HEK293 (cell line): Measurements from ENCODE around the gene JAM2.

Source experiments
- BCL6B ChIP-seq: fragments of 450-650 bp; formaldehyde crosslinking; IDR thresholded peaks from 2 replicates; pipeline ENCODE4 v1.5.1; 2017; ENCODE audit warnings: missing biosample characterization, missing genetic modification characterization
- GLIS2 ChIP-seq: fragments of 450-650 bp; formaldehyde crosslinking; IDR thresholded peaks from 2 replicates; pipeline ENCODE4 v1.5.1; 2016; ENCODE audit warnings: missing biosample characterization, missing genetic modification characterization
- PRDM10 ChIP-seq: fragments of 450-650 bp; formaldehyde crosslinking; IDR thresholded peaks from 2 replicates; pipeline ENCODE4 v1.5.1; 2016; ENCODE audit warnings: missing biosample characterization, missing genetic modification characterization
- REST ChIP-seq: fragments of 450-650 bp; formaldehyde crosslinking; IDR thresholded peaks from 2 replicates; pipeline ENCODE4 v1.5.1; 2016; ENCODE audit warnings: missing biosample characterization, missing genetic modification characterization
- ZBTB11 ChIP-seq: fragments of 450-650 bp; formaldehyde crosslinking; conservative IDR thresholded peaks from 2 replicates; pipeline ENCODE4 v1.5.1; 2016; ENCODE audit warnings: low read depth, missing biosample characterization, missing genetic modification characterization
- ZBTB49 ChIP-seq: fragments of 450-650 bp; formaldehyde crosslinking; IDR thresholded peaks from 2 replicates; pipeline ENCODE4 v1.5.1; 2016; ENCODE audit warnings: missing biosample characterization, missing genetic modification characterization, low read depth
- ZEB2 ChIP-seq: fragments of 450-650 bp; formaldehyde crosslinking; IDR thresholded peaks from 2 replicates; pipeline ENCODE4 v1.5.1; 2016; ENCODE audit warnings: missing biosample characterization, missing genetic modification characterization
- ZNF121 ChIP-seq: fragments of 450-650 bp; formaldehyde crosslinking; IDR thresholded peaks from 2 replicates; pipeline ENCODE4 v1.5.1; 2016; ENCODE audit warnings: missing biosample characterization, missing genetic modification characterization
- ZNF175 ChIP-seq: fragments of 450-650 bp; formaldehyde crosslinking; IDR thresholded peaks from 2 replicates; pipeline ENCODE4 v1.5.1; 2016; ENCODE audit warnings: missing biosample characterization, missing genetic modification characterization
- ZNF2 ChIP-seq: fragments of 450-650 bp; formaldehyde crosslinking; IDR thresholded peaks from 2 replicates; pipeline ENCODE4 v1.5.1; 2016; ENCODE audit warnings: missing biosample characterization, missing genetic modification characterization
- ZNF202 ChIP-seq: fragments of 450-650 bp; formaldehyde crosslinking; IDR thresholded peaks from 2 replicates; pipeline ENCODE4 v1.5.1; 2016; ENCODE audit warnings: missing biosample characterization, missing genetic modification characterization, borderline replicate concordance
- ZNF223 ChIP-seq: fragments of 450-650 bp; formaldehyde crosslinking; IDR thresholded peaks from 2 replicates; pipeline ENCODE4 v1.5.1; 2016; ENCODE audit warnings: missing biosample characterization, missing genetic modification characterization
- ZNF391 ChIP-seq: fragments of 450-650 bp; formaldehyde crosslinking; IDR thresholded peaks from 2 replicates; pipeline ENCODE4 v1.5.1; 2016; ENCODE audit warnings: low read depth, missing biosample characterization, missing genetic modification characterization, borderline replicate concordance
- ZNF423 ChIP-seq: fragments of 450-650 bp; formaldehyde crosslinking; IDR thresholded peaks from 2 replicates; pipeline ENCODE4 v1.5.1; 2016; ENCODE audit warnings: missing biosample characterization, missing genetic modification characterization
- ZNF488 ChIP-seq: fragments of 450-650 bp; formaldehyde crosslinking; IDR thresholded peaks from 2 replicates; pipeline ENCODE4 v1.5.1; 2016; ENCODE audit warnings: missing biosample characterization, missing genetic modification characterization
- ZNF501 ChIP-seq: fragments of 450-650 bp; formaldehyde crosslinking; IDR thresholded peaks from 2 replicates; pipeline ENCODE4 v1.5.1; 2016; ENCODE audit warnings: missing biosample characterization, missing genetic modification characterization
- ZNF610 ChIP-seq: fragments of 450-650 bp; formaldehyde crosslinking; IDR thresholded peaks from 2 replicates; pipeline ENCODE4 v1.5.1; 2016; ENCODE audit warnings: missing biosample characterization, missing genetic modification characterization, borderline replicate concordance
- ZNF623 ChIP-seq: fragments of 450-650 bp; formaldehyde crosslinking; IDR thresholded peaks from 2 replicates; pipeline ENCODE4 v1.5.1; 2016; ENCODE audit warnings: missing biosample characterization, missing genetic modification characterization
- ZNF660 ChIP-seq: fragments of 450-650 bp; IDR thresholded peaks from 2 replicates; pipeline ENCODE4 v1.5.1; 2018; ENCODE audit warnings: missing biosample characterization, mild to moderate bottlenecking, missing genetic modification characterization
- ZSCAN18 ChIP-seq: fragments of 450-650 bp; formaldehyde crosslinking; IDR thresholded peaks from 2 replicates; pipeline ENCODE4 v1.5.1; 2016; ENCODE audit warnings: missing biosample characterization, missing genetic modification characterization

JAM2 gene

GRCh38 chr21:25607151-25608043 is 31.7 kb upstream of the JAM2 start, which contains the start of gene MRPL39 (continued):
- TF ChIP-seq GLIS2 = peak; percentile 96
- no peak for TF ChIP-seq ZNF175 (tag by site-specific recombination)
- peak; percentile 96 for TF ChIP-seq ZEB2 (tag by site-specific recombination)
- peak; percentile 80 for TF ChIP-seq ZNF610 (tag by site-specific recombination)
- peak; percentile 72 for TF ChIP-seq PRDM10
- peak; percentile 96 for TF ChIP-seq ZNF660
- no peak for TF ChIP-seq BCL6B (tag by site-specific recombination)
- peak; percentile 40 for TF ChIP-seq ZNF623 (tag by site-specific recombination)
- peak; percentile 92 for TF ChIP-seq ZNF501
- no peak for TF ChIP-seq ZNF202
- TF ChIP-seq ZBTB49 (tag by site-specific recombination) = no peak
- no peak for TF ChIP-seq ZNF223
- TF ChIP-seq ZNF488 = no peak
- TF ChIP-seq REST = peak; percentile 60; the same call in 1 of the 2 replicates
- TF ChIP-seq ZSCAN18 (tag by site-specific recombination) = peak; percentile 86; the same call in 1 of the 2 replicates
- TF ChIP-seq ZNF423 (tag by site-specific recombination) = no peak
- peak; percentile 93 for TF ChIP-seq ZNF2
- TF ChIP-seq ZBTB11 = peak; percentile 100
- TF ChIP-seq ZNF121 (tag by site-specific recombination) = peak; percentile 82
- TF ChIP-seq ZNF391 = peak; percentile 99; the same call in 1 of the 2 replicates
